Measurements from ENCODE around the gene CHODL. TPM values are rescaled to one million over a fixed set of nuclear protein-coding genes. Genes with fewer than 3 reads are reported as not detected.
A peak's percentile ranks its signal among the peaks of the same experiment; 100 is the strongest.

Gene CHODL
- total RNA-seq, 4 donors from 2014 or later = 2.4 to 4.8 (median 3.5) TPM

DNA sequence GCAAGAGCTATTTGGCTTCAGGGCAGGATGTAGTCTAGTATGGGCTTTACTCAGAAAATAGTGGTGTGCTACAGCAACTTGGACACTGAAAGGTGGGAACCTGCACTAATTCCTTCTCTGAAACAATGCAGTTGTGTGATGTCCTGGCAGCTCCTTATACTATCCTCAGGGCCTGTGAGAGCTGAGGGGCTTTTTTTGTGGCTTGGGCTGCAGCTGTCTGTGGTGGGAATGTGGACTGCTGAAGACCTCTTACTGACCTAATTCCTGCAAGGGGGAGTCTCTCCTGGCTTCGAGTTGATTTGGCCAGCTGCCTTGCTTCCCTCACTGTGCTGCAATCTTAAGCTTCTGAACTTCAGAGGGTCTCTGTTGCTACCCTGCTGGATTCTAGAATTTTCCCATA is 22.3 kb upstream of the CHODL start:
- no peak for DNase-seq (ENCODE audit: extremely low spot score)
- Histone ChIP-seq H3K36me3 (no peaks in the 10 kb centered on the region), H3K27me3 (no peaks in the 10 kb centered on the region), H3K4me3 (no peak overlapping the region), H3K9me3 (peaks cover 0 to 18% (median 10%) of the 10 kb centered on the region in 4 donors), H3K4me1 (no peaks in the 10 kb centered on the region), H3K27ac (replicated peaks in 1 of 4) (no peak overlapping the region)
- TF ChIP-seq POLR2AphosphoS5 (IDR thresholded peaks at IDR 0.05) (no peak), POLR2A (IDR thresholded peaks at IDR 0.05; ENCODE audit: low read depth) (no peak), EP300 (IDR thresholded peaks at IDR 0.05) (no peak)
- TF ChIP-seq, protein P1, sequence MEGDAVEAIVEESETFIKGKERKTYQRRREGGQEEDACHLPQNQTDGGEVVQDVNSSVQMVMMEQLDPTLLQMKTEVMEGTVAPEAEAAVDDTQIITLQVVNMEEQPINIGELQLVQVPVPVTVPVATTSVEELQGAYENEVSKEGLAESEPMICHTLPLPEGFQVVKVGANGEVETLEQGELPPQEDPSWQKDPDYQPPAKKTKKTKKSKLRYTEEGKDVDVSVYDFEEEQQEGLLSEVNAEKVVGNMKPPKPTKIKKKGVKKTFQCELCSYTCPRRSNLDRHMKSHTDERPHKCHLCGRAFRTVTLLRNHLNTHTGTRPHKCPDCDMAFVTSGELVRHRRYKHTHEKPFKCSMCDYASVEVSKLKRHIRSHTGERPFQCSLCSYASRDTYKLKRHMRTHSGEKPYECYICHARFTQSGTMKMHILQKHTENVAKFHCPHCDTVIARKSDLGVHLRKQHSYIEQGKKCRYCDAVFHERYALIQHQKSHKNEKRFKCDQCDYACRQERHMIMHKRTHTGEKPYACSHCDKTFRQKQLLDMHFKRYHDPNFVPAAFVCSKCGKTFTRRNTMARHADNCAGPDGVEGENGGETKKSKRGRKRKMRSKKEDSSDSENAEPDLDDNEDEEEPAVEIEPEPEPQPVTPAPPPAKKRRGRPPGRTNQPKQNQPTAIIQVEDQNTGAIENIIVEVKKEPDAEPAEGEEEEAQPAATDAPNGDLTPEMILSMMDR (IDR thresholded peaks at IDR 0.05) = no peak
- 44% methylated on average over 1 of the region's 1 CpG for WGBS
- intact Hi-C loops (cut with DNase I) = no loop called here

DNA sequence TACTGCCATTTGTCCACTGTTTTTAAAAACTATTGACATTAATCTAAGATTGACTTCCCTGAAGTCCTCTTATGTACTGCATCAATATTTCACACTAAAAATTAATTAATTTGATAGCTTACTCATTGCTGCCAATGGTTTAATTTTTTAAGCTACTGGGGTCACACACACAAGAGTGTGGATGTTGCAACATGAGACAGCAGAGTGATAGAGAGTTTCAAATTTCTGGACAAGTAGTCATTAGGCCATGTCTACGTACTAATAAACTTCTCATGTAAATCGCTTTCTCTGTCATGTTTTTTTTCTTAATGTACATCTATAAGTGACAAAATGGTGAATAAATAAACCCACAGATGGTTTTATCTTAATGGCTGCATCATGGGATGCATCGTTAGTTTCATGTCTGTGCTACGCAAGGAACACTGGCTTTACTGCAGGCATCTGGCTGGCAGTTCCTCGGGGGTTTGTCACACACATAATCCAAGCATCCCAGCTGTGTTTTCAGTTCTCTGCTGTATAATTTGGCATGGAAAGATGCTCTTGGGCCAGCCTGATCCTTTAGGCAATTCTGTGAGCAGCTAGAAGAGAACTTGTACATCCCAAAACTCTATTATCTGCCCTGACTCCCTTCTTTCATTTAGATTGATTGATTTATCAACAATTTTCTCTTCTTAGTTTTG is 16.4 kb upstream of the CHODL start:
- Histone ChIP-seq H3K4me1 (no peaks in the 10 kb centered on the region), H3K27me3 (no peaks in the 10 kb centered on the region), H3K36me3 (no peaks in the 10 kb centered on the region), H3K9me3 (no peaks in the 10 kb centered on the region), H3K27ac (replicated peaks in 1 of 4) (no peak overlapping the region), H3K4me3 (no peak overlapping the region)
- intact Hi-C loops (cut with DNase I) = no loop called here
- 72% methylated on average over 5 of the region's 5 CpGs for WGBS
- TF ChIP-seq POLR2AphosphoS5 (IDR thresholded peaks at IDR 0.05) = no peak
- TF ChIP-seq POLR2A (IDR thresholded peaks at IDR 0.05; ENCODE audit: low read depth) = no peak
- TF ChIP-seq, protein P1 (IDR thresholded peaks at IDR 0.05) = no peak
- TF ChIP-seq EP300 (IDR thresholded peaks at IDR 0.05) = no peak
- no peak for DNase-seq (ENCODE audit: extremely low spot score)

DNA sequence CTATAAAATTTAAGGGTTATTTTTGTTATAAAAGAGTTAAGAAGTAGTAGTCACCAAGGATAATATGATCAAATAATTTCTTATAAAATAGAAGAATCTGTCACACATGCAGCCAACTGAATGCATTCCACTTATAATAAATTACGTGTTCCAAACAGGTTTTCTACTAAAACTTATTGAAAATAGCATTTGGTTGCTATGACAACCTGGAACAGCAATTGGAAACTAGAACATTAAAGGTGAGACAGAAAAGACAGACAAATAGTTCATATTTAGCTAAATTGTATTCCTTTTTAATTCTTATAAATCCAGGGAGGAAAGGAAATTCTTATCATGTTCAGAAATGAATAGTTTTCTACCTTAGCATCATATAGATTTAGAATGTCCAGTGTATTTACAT is 9.1 kb upstream of the CHODL start:
- Histone ChIP-seq H3K4me3 (no peak overlapping the region), H3K9me3 (no peaks in the 10 kb centered on the region), H3K4me1 (no peaks in the 10 kb centered on the region), H3K27ac (replicated peaks in 1 of 4) (no peak overlapping the region), H3K36me3 (no peaks in the 10 kb centered on the region), H3K27me3 (no peaks in the 10 kb centered on the region)
- no peak for DNase-seq (ENCODE audit: extremely low spot score)
- 67% methylated on average over 1 of the region's 1 CpG for WGBS
- TF ChIP-seq POLR2AphosphoS5 (IDR thresholded peaks at IDR 0.05) = no peak
- no peak for TF ChIP-seq POLR2A (IDR thresholded peaks at IDR 0.05; ENCODE audit: low read depth)
- TF ChIP-seq, protein P1 (IDR thresholded peaks at IDR 0.05) = no peak
- no peak for TF ChIP-seq EP300 (IDR thresholded peaks at IDR 0.05)
- intact Hi-C loops (cut with DNase I) = no loop called here

DNA sequence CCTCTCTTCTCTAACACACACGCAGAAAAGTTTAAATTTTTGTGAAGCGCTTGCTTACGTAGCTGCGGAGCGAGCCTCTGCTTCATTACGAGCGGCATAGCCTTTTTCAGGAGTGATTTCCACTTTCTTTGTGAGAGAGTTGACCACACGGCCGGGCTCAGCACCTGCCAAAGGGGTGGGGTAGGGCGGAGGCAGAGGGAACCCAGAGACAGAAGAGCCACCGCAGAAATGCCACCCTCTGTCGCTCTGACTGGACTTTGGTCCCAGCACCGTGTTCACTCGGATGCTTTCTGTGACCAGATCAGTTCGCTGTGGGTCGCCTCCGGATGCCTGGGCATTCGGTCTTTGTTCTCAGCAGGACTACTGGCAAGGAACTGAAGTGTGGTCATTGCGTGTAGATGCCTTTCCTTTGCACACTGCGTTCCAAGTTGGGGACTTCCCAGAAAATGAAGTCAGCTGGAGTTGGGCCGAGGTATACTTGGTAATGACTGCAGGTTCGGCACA is 883 bp downstream of the CHODL start:
- Histone ChIP-seq H3K27me3 (peaks cover 0 to 31% (median 9%) of the 10 kb centered on the region in 4 donors), H3K36me3 (no peaks in the 10 kb centered on the region), H3K4me3 (peak overlapping the region; percentile 47 to 56 (median 48)), H3K4me1 (peaks cover 3 to 17% (median 15%) of the 10 kb centered on the region in 4 donors), H3K27ac (replicated peaks in 1 of 4) (no peak overlapping the region), H3K9me3 (no peaks in the 10 kb centered on the region)
- WGBS = 10% methylated on average over 16 of the region's 22 CpGs
- no peak for DNase-seq (ENCODE audit: extremely low spot score)
- intact Hi-C loops (cut with DNase I) = no loop called here
- TF ChIP-seq POLR2A (IDR thresholded peaks at IDR 0.05; ENCODE audit: low read depth) = no peak
- TF ChIP-seq, protein P1 (IDR thresholded peaks at IDR 0.05) = no peak
